Measurements from ENCODE around the gene PELI2.

PELI2 gene

DNA sequence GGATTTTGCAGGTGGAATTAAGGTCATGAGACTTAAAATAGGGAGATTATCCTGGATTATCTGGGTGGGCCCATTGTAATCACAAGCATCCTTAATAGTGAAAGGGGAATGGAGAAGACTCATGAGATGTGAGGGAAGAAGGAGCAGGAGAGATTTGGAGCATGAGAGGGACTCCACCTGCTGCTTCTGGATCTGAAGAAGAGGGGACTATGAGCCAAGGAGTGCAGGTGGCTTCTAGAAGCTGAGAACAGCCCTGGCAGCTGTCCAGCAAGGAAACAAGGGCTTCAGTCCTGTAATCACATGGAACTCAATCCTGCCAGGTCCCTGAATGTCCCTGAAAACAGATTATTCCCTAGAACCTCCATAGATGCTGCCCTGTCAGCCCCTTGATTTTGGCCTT lies 67.8 kb downstream of the PELI2 start:
- Histone ChIP-seq H3K4me3 (ENCODE audit: severe bottlenecking) (no peak overlapping the region), H3K36me3 (ENCODE audit: low read depth) (no peaks in the 10 kb centered on the region), H3K27me3 (ENCODE audit: insufficient read depth, poor library complexity, severe bottlenecking) (no peaks in the 10 kb centered on the region), H3K9me3 (ENCODE audit: severe bottlenecking) (no peaks in the 10 kb centered on the region), H3K27ac (ENCODE audit: poor library complexity, severe bottlenecking) (no peak overlapping the region), H3K4me1 (ENCODE audit: insufficient read depth, poor library complexity, severe bottlenecking) (peaks cover 13% of the 10 kb centered on the region)
- TF ChIP-seq, protein P1, sequence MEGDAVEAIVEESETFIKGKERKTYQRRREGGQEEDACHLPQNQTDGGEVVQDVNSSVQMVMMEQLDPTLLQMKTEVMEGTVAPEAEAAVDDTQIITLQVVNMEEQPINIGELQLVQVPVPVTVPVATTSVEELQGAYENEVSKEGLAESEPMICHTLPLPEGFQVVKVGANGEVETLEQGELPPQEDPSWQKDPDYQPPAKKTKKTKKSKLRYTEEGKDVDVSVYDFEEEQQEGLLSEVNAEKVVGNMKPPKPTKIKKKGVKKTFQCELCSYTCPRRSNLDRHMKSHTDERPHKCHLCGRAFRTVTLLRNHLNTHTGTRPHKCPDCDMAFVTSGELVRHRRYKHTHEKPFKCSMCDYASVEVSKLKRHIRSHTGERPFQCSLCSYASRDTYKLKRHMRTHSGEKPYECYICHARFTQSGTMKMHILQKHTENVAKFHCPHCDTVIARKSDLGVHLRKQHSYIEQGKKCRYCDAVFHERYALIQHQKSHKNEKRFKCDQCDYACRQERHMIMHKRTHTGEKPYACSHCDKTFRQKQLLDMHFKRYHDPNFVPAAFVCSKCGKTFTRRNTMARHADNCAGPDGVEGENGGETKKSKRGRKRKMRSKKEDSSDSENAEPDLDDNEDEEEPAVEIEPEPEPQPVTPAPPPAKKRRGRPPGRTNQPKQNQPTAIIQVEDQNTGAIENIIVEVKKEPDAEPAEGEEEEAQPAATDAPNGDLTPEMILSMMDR (IDR thresholded peaks at IDR 0.05; ENCODE audit: poor library complexity, severe bottlenecking): no peak
- no peak for DNase-seq (ENCODE audit: low spot score)
- ATAC-seq (ENCODE audit: low read depth): no peak

DNA sequence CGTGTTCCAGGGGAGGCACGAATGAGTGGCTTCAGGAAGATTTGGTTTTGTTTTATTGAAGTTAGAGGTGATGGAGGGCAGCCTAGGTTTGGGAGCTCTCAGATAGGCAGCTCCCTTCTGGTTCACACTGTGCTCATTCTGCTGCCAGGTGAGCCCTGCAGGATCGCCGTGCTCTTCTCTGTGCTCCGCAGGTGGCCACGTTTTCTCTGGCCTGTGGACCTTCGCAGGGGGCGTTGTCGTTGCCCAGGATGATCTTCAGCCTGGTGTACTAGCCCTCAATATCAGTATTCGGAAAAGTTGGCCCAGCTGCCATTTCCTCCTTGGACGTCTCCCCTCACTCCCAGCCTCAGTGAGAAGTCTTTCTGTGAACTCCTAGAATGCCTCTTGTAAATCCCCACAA lies 69.5 kb downstream of the PELI2 start:
- TF ChIP-seq, protein P1 (IDR thresholded peaks at IDR 0.05; ENCODE audit: poor library complexity, severe bottlenecking): no peak
- ATAC-seq (ENCODE audit: low read depth): no peak

DNA sequence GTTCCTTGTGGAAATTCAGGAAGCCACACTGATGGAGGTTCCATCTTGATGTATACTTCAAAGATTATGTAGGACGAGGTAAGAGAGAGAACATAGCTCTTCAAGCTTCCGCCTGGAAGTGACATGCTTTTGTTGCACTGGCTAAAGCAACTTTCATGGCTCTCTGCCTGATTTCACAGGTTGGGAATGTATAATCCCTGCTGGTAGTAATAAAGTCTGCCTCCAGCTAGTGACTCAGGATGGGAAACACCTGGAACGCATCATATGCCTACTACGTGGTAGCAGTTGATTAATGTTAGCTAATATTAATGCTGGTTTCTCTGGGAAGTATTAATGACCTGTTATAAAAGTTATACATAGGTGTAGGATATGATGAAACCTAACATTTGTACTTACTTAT lies 71.1 kb downstream of the PELI2 start:
- Histone ChIP-seq H3K9me3 (ENCODE audit: severe bottlenecking) (no peaks in the 10 kb centered on the region), H3K27me3 (ENCODE audit: insufficient read depth, poor library complexity, severe bottlenecking) (no peaks in the 10 kb centered on the region), H3K27ac (ENCODE audit: poor library complexity, severe bottlenecking) (no peak overlapping the region), H3K4me3 (ENCODE audit: severe bottlenecking) (no peak overlapping the region), H3K4me1 (ENCODE audit: insufficient read depth, poor library complexity, severe bottlenecking) (peaks cover 13% of the 10 kb centered on the region), H3K36me3 (ENCODE audit: low read depth) (no peaks in the 10 kb centered on the region)
- TF ChIP-seq, protein P1 (IDR thresholded peaks at IDR 0.05; ENCODE audit: poor library complexity, severe bottlenecking): no peak
- peak; percentile 99 for ATAC-seq (ENCODE audit: low read depth)
- DNase-seq (ENCODE audit: low spot score): no peak

More for the DNA sequence above, 69.5 kb downstream of the PELI2 start:
- Histone ChIP-seq H3K27ac (ENCODE audit: poor library complexity, severe bottlenecking) (no peak overlapping the region), H3K4me1 (ENCODE audit: insufficient read depth, poor library complexity, severe bottlenecking) (peaks cover 13% of the 10 kb centered on the region), H3K36me3 (ENCODE audit: low read depth) (no peaks in the 10 kb centered on the region), H3K27me3 (ENCODE audit: insufficient read depth, poor library complexity, severe bottlenecking) (no peaks in the 10 kb centered on the region), H3K4me3 (ENCODE audit: severe bottlenecking) (no peak overlapping the region), H3K9me3 (ENCODE audit: severe bottlenecking) (no peaks in the 10 kb centered on the region)
- no peak for DNase-seq (ENCODE audit: low spot score)

DNA sequence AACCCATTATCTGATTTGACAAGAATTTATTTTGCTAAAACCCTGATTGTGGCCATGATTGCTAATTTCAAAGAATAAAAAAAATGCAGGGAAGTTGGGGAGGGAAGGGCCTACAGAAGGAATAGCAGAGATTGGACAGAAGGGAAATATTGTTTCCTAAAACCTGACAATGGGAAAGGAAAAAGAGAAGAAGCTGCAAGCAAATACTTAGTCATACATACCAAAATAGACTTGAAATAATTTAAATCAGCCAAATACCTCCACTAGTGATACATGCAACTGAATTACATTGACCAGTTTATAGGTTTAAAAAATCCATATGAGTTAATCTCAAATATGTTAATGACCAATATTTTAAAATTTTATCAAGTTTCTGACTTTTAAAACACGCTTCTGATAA lies 75.1 kb downstream of the PELI2 start:
- Histone ChIP-seq H3K9me3 (ENCODE audit: severe bottlenecking) (no peaks in the 10 kb centered on the region), H3K4me3 (ENCODE audit: severe bottlenecking) (no peak overlapping the region), H3K27ac (ENCODE audit: poor library complexity, severe bottlenecking) (no peak overlapping the region), H3K27me3 (ENCODE audit: insufficient read depth, poor library complexity, severe bottlenecking) (no peaks in the 10 kb centered on the region), H3K36me3 (ENCODE audit: low read depth) (no peaks in the 10 kb centered on the region), H3K4me1 (ENCODE audit: insufficient read depth, poor library complexity, severe bottlenecking) (peaks cover 10% of the 10 kb centered on the region)
- TF ChIP-seq, protein P1 (IDR thresholded peaks at IDR 0.05; ENCODE audit: poor library complexity, severe bottlenecking): no peak
- ATAC-seq (ENCODE audit: low read depth) (no peak), DNase-seq (ENCODE audit: low spot score) (no peak)

DNA sequence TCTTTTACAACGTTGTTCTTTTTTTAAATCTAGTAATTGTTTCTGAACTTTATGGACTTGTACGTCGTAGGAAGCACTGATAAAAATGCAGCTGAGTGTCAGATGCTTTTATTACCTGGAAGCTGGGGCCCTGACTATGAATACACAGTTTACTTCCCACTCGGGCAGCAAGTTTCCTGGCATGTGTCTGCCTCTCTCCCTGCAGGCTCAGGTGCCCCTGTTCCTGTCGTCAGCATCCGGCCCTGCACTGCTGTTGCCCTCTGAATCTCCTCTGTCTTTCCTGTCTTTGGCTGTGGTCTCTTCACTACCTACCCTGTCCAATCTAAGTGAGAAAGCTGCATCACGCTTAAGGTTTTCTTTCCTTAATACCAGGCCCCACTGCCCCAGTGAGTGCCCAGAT lies 75.8 kb downstream of the PELI2 start:
- no peak for DNase-seq (ENCODE audit: low spot score)
- no peak overlapping the region for H3K4me3 ChIP-seq (ENCODE audit: severe bottlenecking)
- H3K27ac ChIP-seq (ENCODE audit: poor library complexity, severe bottlenecking): no peak overlapping the region
- H3K36me3 ChIP-seq (ENCODE audit: low read depth): no peaks in the 10 kb centered on the region
- TF ChIP-seq, protein P1 (IDR thresholded peaks at IDR 0.05; ENCODE audit: poor library complexity, severe bottlenecking): no peak
- H3K9me3 ChIP-seq (ENCODE audit: severe bottlenecking): no peaks in the 10 kb centered on the region
- ATAC-seq (ENCODE audit: low read depth): no peak
- H3K27me3 ChIP-seq (ENCODE audit: insufficient read depth, poor library complexity, severe bottlenecking): no peaks in the 10 kb centered on the region
- H3K4me1 ChIP-seq (ENCODE audit: insufficient read depth, poor library complexity, severe bottlenecking): peaks cover 8% of the 10 kb centered on the region

Data from RWPE2 (cell line).